LNCAP (cell line): ENCODE measurements around the gene PRAMEF20.
A peak's percentile ranks its signal among the peaks of the same experiment; 100 is the strongest.

Source experiments
- TF ChIP-seq, protein P1 (sequence below): fragments of 450-650 bp; IDR thresholded peaks from 2 replicates; pipeline ENCODE4 v1.5.1; 2017; ENCODE audit warnings: mild to moderate bottlenecking

Gene PRAMEF20

DNA sequence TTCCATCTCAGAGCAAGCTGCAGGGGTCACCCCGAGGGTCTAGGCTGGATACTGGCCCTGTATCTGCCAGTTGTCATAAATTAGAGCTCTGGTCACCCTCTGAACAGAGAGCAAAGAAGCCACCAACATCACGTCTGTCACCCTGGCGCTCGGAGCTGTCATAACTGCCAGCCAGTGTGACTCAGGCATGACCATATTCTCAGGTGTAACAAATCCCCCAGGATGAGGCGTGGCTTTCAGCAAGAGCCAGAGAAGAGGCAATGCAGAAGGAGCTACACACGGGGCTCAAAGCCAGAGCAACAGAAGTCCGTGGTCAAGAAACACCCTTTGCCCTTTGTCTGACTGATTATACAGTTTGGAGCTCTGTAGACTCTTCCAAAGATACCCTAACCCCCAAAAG is 40.0 kb downstream of the PRAMEF20 start:
- TF ChIP-seq, protein P1, sequence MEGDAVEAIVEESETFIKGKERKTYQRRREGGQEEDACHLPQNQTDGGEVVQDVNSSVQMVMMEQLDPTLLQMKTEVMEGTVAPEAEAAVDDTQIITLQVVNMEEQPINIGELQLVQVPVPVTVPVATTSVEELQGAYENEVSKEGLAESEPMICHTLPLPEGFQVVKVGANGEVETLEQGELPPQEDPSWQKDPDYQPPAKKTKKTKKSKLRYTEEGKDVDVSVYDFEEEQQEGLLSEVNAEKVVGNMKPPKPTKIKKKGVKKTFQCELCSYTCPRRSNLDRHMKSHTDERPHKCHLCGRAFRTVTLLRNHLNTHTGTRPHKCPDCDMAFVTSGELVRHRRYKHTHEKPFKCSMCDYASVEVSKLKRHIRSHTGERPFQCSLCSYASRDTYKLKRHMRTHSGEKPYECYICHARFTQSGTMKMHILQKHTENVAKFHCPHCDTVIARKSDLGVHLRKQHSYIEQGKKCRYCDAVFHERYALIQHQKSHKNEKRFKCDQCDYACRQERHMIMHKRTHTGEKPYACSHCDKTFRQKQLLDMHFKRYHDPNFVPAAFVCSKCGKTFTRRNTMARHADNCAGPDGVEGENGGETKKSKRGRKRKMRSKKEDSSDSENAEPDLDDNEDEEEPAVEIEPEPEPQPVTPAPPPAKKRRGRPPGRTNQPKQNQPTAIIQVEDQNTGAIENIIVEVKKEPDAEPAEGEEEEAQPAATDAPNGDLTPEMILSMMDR, result no peak

DNA sequence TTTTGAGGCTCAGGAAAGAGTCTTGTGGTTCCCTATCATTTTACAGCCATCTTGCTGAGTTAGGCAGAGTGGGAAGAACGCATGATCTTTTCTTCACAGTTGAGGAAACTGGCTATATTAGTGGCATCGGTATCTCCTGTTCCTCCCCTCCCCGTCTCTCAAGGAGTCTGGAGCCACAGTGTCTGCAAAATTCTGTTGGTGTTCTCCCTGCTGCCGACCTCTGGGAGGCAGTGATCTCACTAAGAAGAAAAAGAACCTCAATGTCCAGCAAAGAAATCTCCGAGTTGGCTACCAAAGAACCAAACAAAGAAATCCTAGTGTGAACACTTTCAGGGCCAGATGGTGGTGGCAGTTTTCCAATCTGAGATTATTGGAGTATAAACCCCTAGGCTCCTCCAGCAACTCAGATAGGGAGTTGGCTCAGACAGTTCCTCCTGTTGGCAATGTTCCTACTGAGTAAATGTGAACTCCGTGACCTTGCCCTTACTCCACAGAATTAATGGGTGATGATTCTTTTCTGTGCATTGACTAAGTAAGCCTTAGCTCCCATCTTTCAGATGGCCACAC is 41.2 kb downstream of the PRAMEF20 start:
- TF ChIP-seq, protein P1, result peak; percentile 20; the same call in 1 of the 2 replicates

DNA sequence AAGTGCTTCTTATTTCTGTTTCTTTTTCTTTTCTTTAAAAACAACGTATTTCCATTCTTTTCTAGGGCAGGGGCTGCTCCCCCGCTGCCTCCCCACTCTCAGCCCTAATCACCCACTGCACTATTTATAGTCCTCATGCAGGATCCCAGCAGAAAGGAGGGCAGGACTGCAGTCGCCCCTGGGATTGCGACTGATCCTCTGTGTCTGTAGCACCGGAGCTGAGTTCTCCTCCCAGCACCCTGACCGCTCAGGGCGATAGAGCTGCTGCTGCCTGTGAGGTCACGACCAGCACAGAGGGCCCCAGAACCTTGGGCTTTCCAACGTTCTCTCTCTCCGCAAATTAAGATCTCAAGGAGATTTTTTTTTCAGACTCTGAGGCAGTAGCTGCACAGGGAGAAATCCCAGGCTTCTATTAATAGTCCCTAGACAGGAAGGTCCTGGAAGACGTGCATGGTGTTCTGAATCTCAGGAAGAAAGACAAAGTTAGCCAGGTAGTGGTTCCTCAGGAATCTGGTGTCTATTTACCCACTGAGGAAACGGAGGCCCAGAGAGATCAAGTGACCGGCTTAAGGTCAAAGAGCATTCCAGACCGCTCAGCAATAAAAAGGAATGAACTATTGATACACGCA is 46.8 kb downstream of the PRAMEF20 start:
- TF ChIP-seq, protein P1, result no peak

DNA sequence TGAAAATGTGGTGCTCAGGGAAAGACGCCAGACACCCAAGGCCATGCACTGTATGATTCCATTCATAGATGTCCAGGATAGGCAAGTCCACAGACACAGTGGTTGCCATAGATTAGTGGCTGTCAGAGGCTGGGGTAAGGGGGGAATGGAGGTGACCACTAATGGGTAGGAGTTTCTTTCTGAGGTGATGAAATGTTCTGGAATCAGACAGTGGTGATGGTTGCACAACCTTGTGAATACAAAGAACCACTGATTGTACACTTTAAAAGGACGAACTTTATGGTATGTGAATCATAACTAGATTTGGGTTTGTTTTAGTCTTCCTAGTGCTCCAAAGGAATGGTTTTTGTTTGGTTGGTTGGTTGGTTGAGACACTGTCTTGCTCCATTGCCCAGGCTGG is 51.7 kb downstream of the PRAMEF20 start:
- TF ChIP-seq, protein P1, result no peak

DNA sequence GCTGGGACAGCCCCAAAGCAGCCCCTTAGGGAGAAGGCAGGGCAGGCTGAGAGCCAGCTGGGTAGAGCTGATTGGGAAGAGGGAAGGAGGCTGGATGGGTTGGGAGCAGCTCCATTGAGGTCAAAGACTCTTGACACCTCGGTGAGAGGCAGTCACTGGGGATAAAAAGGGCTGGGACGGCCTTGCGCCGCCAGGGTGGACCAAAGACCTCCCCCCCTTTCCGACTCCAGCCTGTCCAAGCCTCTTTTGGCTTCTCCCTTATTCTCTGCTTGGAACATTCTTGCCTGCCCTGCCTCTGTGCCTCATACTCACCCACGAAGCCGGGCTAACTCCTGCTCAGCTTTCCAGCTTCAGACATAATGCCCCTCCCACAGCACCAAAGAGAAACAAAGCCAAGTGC is 52.4 kb downstream of the PRAMEF20 start:
- TF ChIP-seq, protein P1, result no peak

DNA sequence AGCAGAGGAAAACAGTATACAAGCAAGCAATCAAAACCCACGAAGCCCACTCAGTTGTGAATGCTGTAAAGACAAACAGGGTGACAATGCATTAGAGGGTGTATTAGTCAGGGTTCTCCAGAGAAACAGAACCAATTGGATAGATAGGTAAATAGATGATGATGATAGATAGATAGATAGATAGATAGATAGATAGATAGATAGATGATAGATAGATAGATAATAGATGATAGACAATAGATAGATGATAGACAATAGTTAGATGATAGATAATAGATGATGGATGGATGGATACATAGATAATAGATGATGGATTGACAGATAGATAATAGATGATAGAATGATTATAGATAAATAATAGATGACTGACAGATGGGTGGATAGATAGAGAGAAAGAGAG is 55.3 kb downstream of the PRAMEF20 start:
- TF ChIP-seq, protein P1, result no peak

DNA sequence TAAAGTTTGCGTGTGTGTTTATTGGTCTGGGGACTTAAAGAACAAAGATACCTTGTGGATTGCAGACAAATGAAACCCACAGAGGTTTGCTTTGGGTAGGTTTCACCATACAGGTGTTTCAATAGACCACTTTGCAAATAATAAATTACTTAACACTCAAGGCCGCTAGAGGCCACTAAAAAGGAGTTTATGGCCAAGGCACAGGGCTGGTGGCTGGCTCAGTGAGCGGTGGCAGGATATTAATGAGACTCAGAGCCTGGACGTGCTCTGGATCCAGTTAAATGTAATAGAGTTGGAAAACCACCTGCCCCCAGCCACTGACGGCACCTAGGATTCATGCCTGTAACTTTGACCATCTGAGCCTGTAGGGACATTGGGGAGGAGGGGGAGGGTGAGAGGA is 59.1 kb downstream of the PRAMEF20 start:
- TF ChIP-seq, protein P1, result peak; percentile 65
